ENCODE data around the gene ISG15. TPM values are rescaled to one million over a fixed set of nuclear protein-coding genes. Genes with fewer than 3 reads are reported as not detected.

The ISG15 gene
- total RNA-seq (2016; rRNA removed; fragmentation: Illumina TruSeq; extraction: Trizol), result 54.9 and 68.4 TPM in 2 replicates
- 17.4 and 19.2 TPM in 2 replicates for total RNA-seq (2016; cell fraction: cytosol; rRNA removed; fragmentation: Illumina TruSeq; extraction: Trizol; ENCODE audit: low read depth)
- 52.2 and 77.4 TPM in 2 replicates for total RNA-seq (2016; cell fraction: insoluble cytoplasmic fraction; rRNA removed; fragmentation: Illumina TruSeq; extraction: Trizol)
- total RNA-seq (2016; cell fraction: membrane; rRNA removed; fragmentation: Illumina TruSeq; extraction: Trizol), result 17.7 and 18.1 TPM in 2 replicates
- total RNA-seq (2016; cell fraction: nucleus; rRNA removed; fragmentation: Illumina TruSeq; extraction: Trizol), result 18.3 and 23.3 TPM in 2 replicates
- polyA plus RNA-seq (2011; rRNA removed), result 42.1 and 63.7 TPM in 2 replicates
- 49.9 and 81.6 TPM in 2 replicates for polyA plus RNA-seq (2011; cell fraction: cytosol; rRNA removed)
- polyA plus RNA-seq (2011; cell fraction: nucleus; rRNA removed), result 24.5 and 32.4 TPM in 2 replicates
- 19.4 and 39.7 TPM in 2 replicates for polyA plus RNA-seq (2012)
- 13.7 and 17.3 TPM in 2 replicates for polyA plus RNA-seq (2016; cell fraction: cytosol; fragmentation: Illumina TruSeq; extraction: Trizol; ENCODE audit: low read depth)
- 47.3 and 49.3 TPM in 2 replicates for polyA plus RNA-seq (2016; cell fraction: insoluble cytoplasmic fraction; fragmentation: Illumina TruSeq; extraction: Trizol; ENCODE audit: low read depth)
- polyA plus RNA-seq (2016; cell fraction: membrane; fragmentation: Illumina TruSeq; extraction: Trizol; ENCODE audit: low read depth), result 10.1 and 12.3 TPM in 2 replicates
- polyA plus RNA-seq (2016; cell fraction: nucleus; fragmentation: Illumina TruSeq; extraction: Trizol; ENCODE audit: insufficient read depth, low read depth), result 22.7 and 27.6 TPM in 2 replicates
- polyA minus RNA-seq (2011; rRNA and poly(A)+ RNA removed; ENCODE audit: low replicate concordance), result 24.2 and 34.4 TPM in 2 replicates
- 11.4 and 13.3 TPM in 2 replicates for polyA minus RNA-seq (2011; cell fraction: cytosol; rRNA and poly(A)+ RNA removed)
- polyA minus RNA-seq (2011; cell fraction: nucleus; rRNA and poly(A)+ RNA removed), result 2.1 and 5.1 TPM in 2 replicates
- percentile 47 among the genes with signal in this experiment for Bru-seq, nascent RNA
- BruChase-seq, experiment 1, labeled RNA remaining after a 6-hour chase, result percentile 50 among the genes with signal in this experiment
- BruChase-seq, experiment 2, labeled RNA remaining after a 2-hour chase, result percentile 47 among the genes with signal in this experiment
- long read RNA-seq, experiment 1, transcript ISG15-201 (2 exons, 711 nt), result major isoform, 98 of 100 reads
- long read RNA-seq, experiment 1, partial matches to known transcripts, result 2 of 100 reads
- long read RNA-seq, experiment 1, other reads (novel, unspliced or antisense), result 0 of 100 reads
- long read RNA-seq, experiment 2, transcript ISG15-201 (2 exons, 711 nt), result major isoform, 99 of 105 reads
- long read RNA-seq, experiment 2, partial matches to known transcripts, result 5 of 105 reads
- long read RNA-seq, experiment 2, other reads (novel, unspliced or antisense), result 0 of 105 reads

- in situ Hi-C loops (cut with HindIII; ENCODE audit: extremely low pct_ligation_motif_present, low pct_unique_long_range_greater_than_20kb) (no loop called here), intact Hi-C loops (cut with micrococcal nuclease; ENCODE audit: unreplicated experiment) (loop anchor here (5.0 kb wide), 1 partner anchor 44 kb away; no protein-coding TSS in a partner anchor)
- peak within 1 kb of the TSS; percentile 72 for H3K9ac ChIP-seq (ENCODE audit: insufficient read depth, low read depth, low read length)
- no peaks in the 10 kb centered on the region for H3K36me3 ChIP-seq (replicated peaks in 1 of 2; ENCODE audit: control insufficient read depth in 1 of 2, insufficient read depth in 2 of 2, low read length in 2 of 2)
- H3K79me2 ChIP-seq (ENCODE audit: insufficient read depth, low read length), result no peaks in the 10 kb centered on the region
- H3K4me3 ChIP-seq (replicated peaks in 1 of 3; ENCODE audit: insufficient read depth in 1 of 3, low read depth in 2 of 3, low read length in 3 of 3), result peak within 1 kb of the TSS; percentile 69 to 98 (median 86)
- H3K4me2 ChIP-seq (ENCODE audit: low read depth, low read length), result peak within 1 kb of the TSS; percentile 99
- no peak within 1 kb of the TSS for H2AFZ ChIP-seq (ENCODE audit: low read length)
- H4K20me1 ChIP-seq (ENCODE audit: insufficient read depth, low read length), result no peaks in the 10 kb centered on the region
- H3K4me1 ChIP-seq (ENCODE audit: insufficient read depth, low read length), result peaks cover 43% of the 10 kb centered on the region
- CTCF ChIA-PET (ENCODE audit: low intra/inter-chr PET ratio, low total read pairs), result interaction anchor here (1.2 to 2.8 kb wide), 2 partner anchors 51 kb away, joined by 3 to 15 read pairs; no protein-coding TSS in a partner anchor
- peak; percentile 73 for DNase-seq (ENCODE audit: low spot score)
- H3K9me3 ChIP-seq (ENCODE audit: low read length), result no peaks in the 10 kb centered on the region
- FAIRE-seq, result peak; percentile 72
- POLR2A ChIA-PET, result interaction anchor here (0.7 to 2.1 kb wide), 9 partner anchors 8 to 274 kb away, joined by 3 to 13 read pairs (median 5); partner anchors contain the start of gene HES4
- no peaks in the 10 kb centered on the region; a peak in 1 of 5 replicates for H3K27me3 ChIP-seq (ENCODE audit: control insufficient read depth in 1 of 2, insufficient read depth in 2 of 2, low read length in 2 of 2)
- 2% methylated on average over 9 of the region's 30 CpGs for WGBS (ENCODE audit: low lambda C conversion rate)
- peak within 1 kb of the TSS; percentile 60 for H3K27ac ChIP-seq (ENCODE audit: extremely low read length, insufficient read depth, low read length)
- peak; percentile 87 for ATAC-seq
- no TSS peak for BruUV-seq (replicated peaks)
- TF ChIP-seq, protein P1, sequence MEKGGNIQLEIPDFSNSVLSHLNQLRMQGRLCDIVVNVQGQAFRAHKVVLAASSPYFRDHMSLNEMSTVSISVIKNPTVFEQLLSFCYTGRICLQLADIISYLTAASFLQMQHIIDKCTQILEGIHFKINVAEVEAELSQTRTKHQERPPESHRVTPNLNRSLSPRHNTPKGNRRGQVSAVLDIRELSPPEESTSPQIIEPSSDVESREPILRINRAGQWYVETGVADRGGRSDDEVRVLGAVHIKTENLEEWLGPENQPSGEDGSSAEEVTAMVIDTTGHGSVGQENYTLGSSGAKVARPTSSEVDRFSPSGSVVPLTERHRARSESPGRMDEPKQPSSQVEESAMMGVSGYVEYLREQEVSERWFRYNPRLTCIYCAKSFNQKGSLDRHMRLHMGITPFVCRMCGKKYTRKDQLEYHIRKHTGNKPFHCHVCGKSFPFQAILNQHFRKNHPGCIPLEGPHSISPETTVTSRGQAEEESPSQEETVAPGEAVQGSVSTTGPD (CRISPR knock-in tag; IDR thresholded peaks at IDR 0.05), result peak; percentile 69; the same call in 1 of the 2 replicates
- TF ChIP-seq, protein P2, sequence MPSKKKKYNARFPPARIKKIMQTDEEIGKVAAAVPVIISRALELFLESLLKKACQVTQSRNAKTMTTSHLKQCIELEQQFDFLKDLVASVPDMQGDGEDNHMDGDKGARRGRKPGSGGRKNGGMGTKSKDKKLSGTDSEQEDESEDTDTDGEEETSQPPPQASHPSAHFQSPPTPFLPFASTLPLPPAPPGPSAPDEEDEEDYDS (CRISPR knock-in tag; IDR thresholded peaks at IDR 0.05), result peak; percentile 99
- TF ChIP-seq, protein P3, sequence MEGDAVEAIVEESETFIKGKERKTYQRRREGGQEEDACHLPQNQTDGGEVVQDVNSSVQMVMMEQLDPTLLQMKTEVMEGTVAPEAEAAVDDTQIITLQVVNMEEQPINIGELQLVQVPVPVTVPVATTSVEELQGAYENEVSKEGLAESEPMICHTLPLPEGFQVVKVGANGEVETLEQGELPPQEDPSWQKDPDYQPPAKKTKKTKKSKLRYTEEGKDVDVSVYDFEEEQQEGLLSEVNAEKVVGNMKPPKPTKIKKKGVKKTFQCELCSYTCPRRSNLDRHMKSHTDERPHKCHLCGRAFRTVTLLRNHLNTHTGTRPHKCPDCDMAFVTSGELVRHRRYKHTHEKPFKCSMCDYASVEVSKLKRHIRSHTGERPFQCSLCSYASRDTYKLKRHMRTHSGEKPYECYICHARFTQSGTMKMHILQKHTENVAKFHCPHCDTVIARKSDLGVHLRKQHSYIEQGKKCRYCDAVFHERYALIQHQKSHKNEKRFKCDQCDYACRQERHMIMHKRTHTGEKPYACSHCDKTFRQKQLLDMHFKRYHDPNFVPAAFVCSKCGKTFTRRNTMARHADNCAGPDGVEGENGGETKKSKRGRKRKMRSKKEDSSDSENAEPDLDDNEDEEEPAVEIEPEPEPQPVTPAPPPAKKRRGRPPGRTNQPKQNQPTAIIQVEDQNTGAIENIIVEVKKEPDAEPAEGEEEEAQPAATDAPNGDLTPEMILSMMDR (CRISPR knock-in tag; IDR thresholded peaks at IDR 0.05), result peak; percentile 30; the same call in 1 of the 2 replicates
- no peak for TF ChIP-seq SAFB2 (CRISPR knock-in tag; IDR thresholded peaks at IDR 0.05; ENCODE audit: borderline replicate concordance, low read depth)
- peak; percentile 86 for TF ChIP-seq ZNF691 (CRISPR knock-in tag; IDR thresholded peaks at IDR 0.05; ENCODE audit: borderline replicate concordance, low read depth)
- 0 out of 2 replicates have a peak, but pooled peaks have one; percentile 57 for TF ChIP-seq SNAI1 (CRISPR knock-in tag; IDR thresholded peaks at IDR 0.05; ENCODE audit: borderline replicate concordance)
- TF ChIP-seq CAMTA2 (CRISPR knock-in tag; IDR thresholded peaks at IDR 0.05; ENCODE audit: borderline replicate concordance), result peak; percentile 83; the same call in 1 of the 2 replicates
- TF ChIP-seq EED (CRISPR knock-in tag; IDR thresholded peaks at IDR 0.05), result 0 out of 2 replicates have a peak, but pooled peaks have one; percentile 67
- TF ChIP-seq DMAP1 (CRISPR knock-in tag; IDR thresholded peaks at IDR 0.05), result 0 out of 2 replicates have a peak, but pooled peaks have one; percentile 32
- peak; percentile 36; the same call in 1 of the 2 replicates for TF ChIP-seq CREM (IDR thresholded peaks at IDR 0.05)
- no peak for TF ChIP-seq CREM (CRISPR knock-in tag; IDR thresholded peaks at IDR 0.05)
- TF ChIP-seq CENPT (CRISPR knock-in tag; IDR thresholded peaks at IDR 0.05; ENCODE audit: low read depth), result no peak
These were observed at the start of gene ISG15 for GRCh38 chr1:1013105-1013921. Gene ISG15, plus strand, starts transcription at chr1:1013497. Its CDS starts 77 bp downstream, at chr1:1013574.

All from HepG2 (cell line).